ENCODE results near the gene GNA14. TPM values are rescaled to one million over a fixed set of nuclear protein-coding genes. Genes with fewer than 3 reads are reported as not detected.

The GNA14 gene
- total and polyA plus RNA-seq, 4 donors, result 3.3 to 6.1 (median 4.9) TPM

- no peaks in the 10 kb centered on the region for H3K27me3 ChIP-seq (ENCODE audit: control insufficient read depth, insufficient read depth, low read length)
- 100% methylated on average over 1 of the region's 4 CpGs for WGBS (ENCODE audit: insufficient coverage)
- no peaks in the 10 kb centered on the region for H3K36me3 ChIP-seq (ENCODE audit: control insufficient read depth, insufficient read depth, low read length)
- DNase-seq (ENCODE audit: low read depth in 4 of 6, low spot score in 6 of 6), result peak; percentile 27 to 62 (median 44)
- H3K4me3 ChIP-seq (ENCODE audit: low read depth, low read length), result no peak overlapping the region
- H3K9me3 ChIP-seq (ENCODE audit: control insufficient read depth, insufficient read depth, low read length), result no peaks in the 10 kb centered on the region
- peaks cover 3% of the 10 kb centered on the region for H3K4me1 ChIP-seq (ENCODE audit: control insufficient read depth, insufficient read depth, low read length)
- H3K27ac ChIP-seq (ENCODE audit: low read depth, low read length), result no peak overlapping the region
Observed at GRCh38 chr9:77677397-77677796, 29.3 kb upstream of the GNA14 start.

GRCh38 chr9:77673941-77674791 lies 26.0 kb upstream of the GNA14 start:
- H3K9me3 ChIP-seq (ENCODE audit: control insufficient read depth, insufficient read depth, low read length), result no peaks in the 10 kb centered on the region
- peaks cover 3% of the 10 kb centered on the region for H3K4me1 ChIP-seq (ENCODE audit: control insufficient read depth, insufficient read depth, low read length)
- H3K36me3 ChIP-seq (ENCODE audit: control insufficient read depth, insufficient read depth, low read length), result no peaks in the 10 kb centered on the region
- no peak overlapping the region for H3K4me3 ChIP-seq (ENCODE audit: low read depth, low read length)
- H3K27me3 ChIP-seq (ENCODE audit: control insufficient read depth, insufficient read depth, low read length), result no peaks in the 10 kb centered on the region
- peak in 1 of 6 donors; percentile 40 for DNase-seq (ENCODE audit: low read depth in 4 of 6, low spot score in 6 of 6)
- WGBS (ENCODE audit: insufficient coverage), result 75% methylated on average over 2 of the region's 10 CpGs
- H3K27ac ChIP-seq (ENCODE audit: low read depth, low read length), result no peak overlapping the region

- Histone ChIP-seq H3K9me3 (ENCODE audit: control insufficient read depth, insufficient read depth, low read length) (no peaks in the 10 kb centered on the region), H3K27me3 (ENCODE audit: control insufficient read depth, insufficient read depth, low read length) (no peaks in the 10 kb centered on the region), H3K4me1 (ENCODE audit: control insufficient read depth, insufficient read depth, low read length) (no peaks in the 10 kb centered on the region), H3K36me3 (ENCODE audit: control insufficient read depth, insufficient read depth, low read length) (no peaks in the 10 kb centered on the region), H3K4me3 (ENCODE audit: low read depth, low read length) (no peak overlapping the region), H3K27ac (ENCODE audit: low read depth, low read length) (no peak overlapping the region)
- 73% methylated on average over 3 of the region's 4 CpGs for WGBS (ENCODE audit: insufficient coverage)
- DNase-seq (ENCODE audit: low read depth in 4 of 6, low spot score in 6 of 6), result no peak
Observed at GRCh38 chr9:77672183-77672582, 24.1 kb upstream of the GNA14 start.

- DNase-seq (ENCODE audit: low read depth in 4 of 6, low spot score in 6 of 6), result no peak
- H3K4me3 ChIP-seq (ENCODE audit: low read depth, low read length), result no peak overlapping the region
- no CpG with 5 or more reads among the region's 1 CpG for WGBS (ENCODE audit: insufficient coverage)
- no peaks in the 10 kb centered on the region for H3K4me1 ChIP-seq (ENCODE audit: control insufficient read depth, insufficient read depth, low read length)
- no peaks in the 10 kb centered on the region for H3K9me3 ChIP-seq (ENCODE audit: control insufficient read depth, insufficient read depth, low read length)
- no peak overlapping the region for H3K27ac ChIP-seq (ENCODE audit: low read depth, low read length)
- no peaks in the 10 kb centered on the region for H3K36me3 ChIP-seq (ENCODE audit: control insufficient read depth, insufficient read depth, low read length)
- peaks cover 2% of the 10 kb centered on the region for H3K27me3 ChIP-seq (ENCODE audit: control insufficient read depth, insufficient read depth, low read length)
Observed at GRCh38 chr9:77667151-77667550, 19.0 kb upstream of the GNA14 start.

- WGBS (ENCODE audit: insufficient coverage), result 27% methylated on average over 2 of the region's 5 CpGs
- peak in 2 of 6 donors; percentile 43 to 53 for DNase-seq (ENCODE audit: low read depth in 4 of 6, low spot score in 6 of 6)
- Histone ChIP-seq H3K27me3 (ENCODE audit: control insufficient read depth, insufficient read depth, low read length) (peaks cover 2% of the 10 kb centered on the region), H3K36me3 (ENCODE audit: control insufficient read depth, insufficient read depth, low read length) (no peaks in the 10 kb centered on the region), H3K4me1 (ENCODE audit: control insufficient read depth, insufficient read depth, low read length) (no peaks in the 10 kb centered on the region), H3K4me3 (ENCODE audit: low read depth, low read length) (no peak overlapping the region), H3K9me3 (ENCODE audit: control insufficient read depth, insufficient read depth, low read length) (no peaks in the 10 kb centered on the region), H3K27ac (ENCODE audit: low read depth, low read length) (no peak overlapping the region)
Observed at GRCh38 chr9:77663754-77664153, 15.6 kb upstream of the GNA14 start.

GRCh38 chr9:77661566-77662085 lies 13.5 kb upstream of the GNA14 start:
- no peaks in the 10 kb centered on the region for H3K36me3 ChIP-seq (ENCODE audit: control insufficient read depth, insufficient read depth, low read length)
- no peak overlapping the region for H3K4me3 ChIP-seq (ENCODE audit: low read depth, low read length)
- 88% methylated on average over 4 of the region's 7 CpGs for WGBS (ENCODE audit: insufficient coverage)
- H3K27me3 ChIP-seq (ENCODE audit: control insufficient read depth, insufficient read depth, low read length), result peaks cover 2% of the 10 kb centered on the region
- H3K4me1 ChIP-seq (ENCODE audit: control insufficient read depth, insufficient read depth, low read length), result no peaks in the 10 kb centered on the region
- H3K27ac ChIP-seq (ENCODE audit: low read depth, low read length), result no peak overlapping the region
- H3K9me3 ChIP-seq (ENCODE audit: control insufficient read depth, insufficient read depth, low read length), result no peaks in the 10 kb centered on the region
- DNase-seq (ENCODE audit: low read depth in 4 of 6, low spot score in 6 of 6), result no peak

GRCh38 chr9:77659926-77660325 lies 11.8 kb upstream of the GNA14 start:
- DNase-seq (ENCODE audit: low read depth in 4 of 6, low spot score in 6 of 6), result no peak
- Histone ChIP-seq H3K27me3 (ENCODE audit: control insufficient read depth, insufficient read depth, low read length) (no peaks in the 10 kb centered on the region), H3K27ac (ENCODE audit: low read depth, low read length) (no peak overlapping the region), H3K9me3 (ENCODE audit: control insufficient read depth, insufficient read depth, low read length) (no peaks in the 10 kb centered on the region), H3K4me3 (ENCODE audit: low read depth, low read length) (no peak overlapping the region), H3K4me1 (ENCODE audit: control insufficient read depth, insufficient read depth, low read length) (no peaks in the 10 kb centered on the region), H3K36me3 (ENCODE audit: control insufficient read depth, insufficient read depth, low read length) (no peaks in the 10 kb centered on the region)
- WGBS (ENCODE audit: insufficient coverage), result 85% methylated on average over 5 of the region's 5 CpGs

GRCh38 chr9:77651203-77651602 lies 3.1 kb upstream of the GNA14 start:
- H3K9me3 ChIP-seq (ENCODE audit: control insufficient read depth, insufficient read depth, low read length), result no peaks in the 10 kb centered on the region
- WGBS (ENCODE audit: insufficient coverage), result 91% methylated on average over 2 of the region's 3 CpGs
- no peak for DNase-seq (ENCODE audit: low read depth in 4 of 6, low spot score in 6 of 6)
- peaks cover 20% of the 10 kb centered on the region for H3K4me1 ChIP-seq (ENCODE audit: control insufficient read depth, insufficient read depth, low read length)
- no peaks in the 10 kb centered on the region for H3K36me3 ChIP-seq (ENCODE audit: control insufficient read depth, insufficient read depth, low read length)
- no peak overlapping the region for H3K4me3 ChIP-seq (ENCODE audit: low read depth, low read length)
- no peak overlapping the region for H3K27ac ChIP-seq (ENCODE audit: low read depth, low read length)
- H3K27me3 ChIP-seq (ENCODE audit: control insufficient read depth, insufficient read depth, low read length), result peaks cover 30% of the 10 kb centered on the region

- Histone ChIP-seq H3K4me1 (ENCODE audit: control insufficient read depth, insufficient read depth, low read length) (peaks cover 20% of the 10 kb centered on the region), H3K27me3 (ENCODE audit: control insufficient read depth, insufficient read depth, low read length) (peaks cover 30% of the 10 kb centered on the region), H3K9me3 (ENCODE audit: control insufficient read depth, insufficient read depth, low read length) (no peaks in the 10 kb centered on the region), H3K4me3 (ENCODE audit: low read depth, low read length) (peak overlapping the region; percentile 52), H3K27ac (ENCODE audit: low read depth, low read length) (no peak overlapping the region), H3K36me3 (ENCODE audit: control insufficient read depth, insufficient read depth, low read length) (no peaks in the 10 kb centered on the region)
- no peak for DNase-seq (ENCODE audit: low read depth in 4 of 6, low spot score in 6 of 6)
- no CpG with 5 or more reads among the region's 10 CpGs for WGBS (ENCODE audit: insufficient coverage)
Observed at GRCh38 chr9:77649109-77649812, 1.1 kb upstream of the GNA14 start.

All from spinal cord (tissue), 10 donors.